NK-92 (cell line): Measurements from ENCODE around the gene USP24.
"Not testable (repeated sequence)": the region's sequence is repeated elsewhere in the genome, so short reads cannot be mapped to it uniquely, and the experiment has no call there.

Source experiments
- DNase-seq: peaks from one replicate; lab custom pipeline; 2025; ENCODE audit not compliant: unreplicated experiment; lab: John Stamatoyannopoulos, UW

Gene USP24

DNA sequence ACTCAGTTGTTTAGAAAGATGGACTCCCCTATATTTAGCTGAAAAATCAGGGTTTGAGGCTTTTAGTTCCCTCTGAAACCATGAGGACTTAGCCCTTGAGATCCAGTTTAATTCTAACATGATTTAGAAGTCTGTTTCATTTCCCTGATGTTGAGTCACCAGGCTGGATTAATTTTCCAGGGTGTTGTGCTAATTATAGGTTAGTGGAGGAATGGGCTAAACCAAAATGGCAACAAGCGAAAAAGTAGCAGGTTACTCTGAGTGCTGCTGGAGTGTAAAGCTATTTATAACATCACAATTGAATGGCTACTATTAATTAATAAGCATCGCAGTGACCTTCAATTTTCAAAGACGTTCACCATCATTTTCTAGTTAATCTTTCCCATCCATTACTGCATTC lies 15.5 kb upstream of the USP24 start:
- no peak for DNase-seq

DNA sequence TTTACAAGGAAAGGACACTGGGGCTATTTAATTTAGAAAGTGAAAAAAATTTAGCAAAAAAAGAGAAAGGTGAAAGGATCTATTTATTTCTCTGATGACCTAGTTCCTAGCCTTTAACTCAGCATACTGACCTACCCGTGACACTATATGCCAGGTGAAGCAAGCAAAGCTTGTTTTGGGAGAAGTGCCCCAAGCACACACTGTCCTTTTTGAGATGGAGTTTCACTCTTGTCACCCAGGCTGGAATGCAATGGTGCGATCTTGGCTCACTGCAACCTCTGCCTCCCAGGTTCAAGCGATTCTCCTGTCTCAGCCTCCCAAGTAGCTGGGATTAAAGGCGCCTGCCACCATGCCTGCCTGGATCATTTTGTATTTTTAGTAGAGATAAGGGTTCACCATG lies 14.6 kb upstream of the USP24 start:
- not testable (repeated sequence) for DNase-seq

DNA sequence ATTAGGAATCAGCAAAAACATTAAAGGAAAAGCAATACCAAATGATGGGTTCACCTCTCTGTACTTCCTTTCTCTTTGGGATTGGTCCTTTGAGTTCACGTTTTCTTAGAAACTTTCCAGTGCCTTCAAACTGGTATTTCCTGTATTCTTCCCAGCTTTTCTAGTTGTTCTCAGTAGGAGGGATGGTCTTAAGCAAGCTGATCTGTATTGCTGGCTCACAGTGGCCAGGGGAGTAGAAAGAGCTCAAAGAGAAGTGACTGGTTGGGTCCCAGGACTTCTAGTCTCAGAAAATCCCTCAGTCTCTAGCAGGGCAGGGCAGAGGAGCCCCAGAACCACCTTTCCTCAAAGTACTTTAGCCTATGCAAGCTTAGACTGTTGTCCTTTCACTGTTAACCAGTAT lies 10.1 kb upstream of the USP24 start:
- DNase-seq = no peak

DNA sequence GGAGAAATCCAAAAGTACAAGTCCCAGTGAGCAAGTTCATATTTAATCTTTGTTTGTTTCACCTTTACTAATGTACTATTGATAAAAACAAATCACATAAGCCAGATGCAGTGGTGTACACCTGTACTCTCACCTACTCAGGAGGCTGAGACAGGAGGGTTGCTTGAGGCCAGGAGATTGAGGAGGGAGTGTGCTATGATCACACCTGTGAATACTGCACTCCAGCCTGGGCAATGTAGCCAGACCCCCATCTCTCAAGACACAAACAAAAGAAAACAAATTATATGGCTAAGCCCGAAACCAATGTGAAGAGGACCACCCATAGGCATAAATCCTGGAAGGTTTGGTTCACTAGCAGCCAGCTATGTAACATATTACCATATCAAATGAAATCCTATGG lies 9.6 kb upstream of the USP24 start:
- DNase-seq = no peak

DNA sequence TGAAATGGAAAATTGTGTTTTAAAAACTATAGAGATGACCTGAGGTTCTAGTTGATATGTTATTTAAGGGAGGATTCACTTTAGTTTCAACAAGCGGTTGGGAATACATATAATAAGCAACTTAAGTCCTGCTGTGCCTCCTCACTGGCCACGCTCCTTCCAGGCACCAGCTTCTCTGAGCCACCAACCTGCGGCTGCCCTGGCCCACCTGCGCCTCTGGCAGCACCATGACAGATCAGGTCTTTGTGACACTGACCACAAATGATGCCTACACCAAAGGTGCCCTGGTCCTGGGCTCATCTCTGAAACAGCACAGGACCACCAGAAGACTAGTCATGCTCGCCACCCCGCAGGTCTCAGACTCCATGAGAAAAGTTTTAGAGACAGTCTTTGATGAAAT lies 7.0 kb upstream of the USP24 start:
- DNase-seq = no peak

DNA sequence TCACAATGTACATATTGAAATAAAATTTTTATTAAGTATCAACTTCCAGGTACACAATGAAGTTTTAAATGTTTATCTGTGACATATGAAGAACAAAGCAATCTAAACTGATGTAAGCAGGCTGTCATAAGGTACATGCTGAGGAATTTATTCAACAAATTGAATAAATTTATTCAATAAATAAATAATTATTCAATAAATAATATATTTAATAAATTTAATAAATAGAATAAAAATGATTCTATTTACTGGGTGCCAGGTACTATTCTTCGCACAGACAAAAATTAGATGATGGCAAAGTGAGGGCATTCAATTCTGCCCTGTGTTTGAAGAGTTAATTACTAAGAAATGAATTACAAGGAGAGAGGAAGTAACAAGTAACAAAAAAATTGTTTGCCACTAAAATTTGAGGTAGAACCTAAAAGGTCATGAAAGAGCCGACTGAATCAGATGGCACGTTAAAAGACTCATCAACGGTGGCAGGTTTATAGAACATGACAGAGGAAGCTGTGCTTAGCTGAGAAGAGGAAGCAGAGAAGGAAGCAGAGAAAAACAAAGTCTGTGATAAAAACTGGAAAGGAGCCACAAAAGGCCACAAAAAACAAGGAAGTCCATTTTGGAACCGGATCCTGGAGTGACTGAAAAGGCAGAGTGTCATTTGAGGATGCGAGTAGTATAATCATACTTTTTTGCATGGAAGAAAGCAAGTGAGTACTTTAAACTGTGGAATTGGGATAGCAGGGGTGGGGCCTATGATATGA lies 2.2 kb upstream of the USP24 start:
- DNase-seq = no peak

DNA sequence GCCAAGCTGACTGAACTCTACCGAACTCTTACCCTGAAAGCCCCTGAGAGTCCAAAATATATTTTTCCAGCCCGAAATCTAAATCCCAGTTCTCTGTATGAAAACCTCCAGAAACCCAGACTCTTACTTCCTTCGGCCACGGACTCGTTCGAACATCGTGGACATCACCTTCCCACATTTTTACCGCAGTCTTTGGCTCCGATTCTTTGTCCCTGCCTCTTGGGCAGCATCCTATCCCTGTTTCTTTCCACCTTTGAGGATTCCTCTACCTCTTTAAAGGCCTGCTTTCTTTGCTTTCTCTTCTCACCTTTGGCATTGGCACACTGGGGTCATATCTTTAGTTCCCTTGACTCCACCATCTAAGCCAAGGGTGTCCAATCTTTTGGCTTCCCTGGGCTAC lies 932 bp upstream of the USP24 start:
- no peak for DNase-seq

DNA sequence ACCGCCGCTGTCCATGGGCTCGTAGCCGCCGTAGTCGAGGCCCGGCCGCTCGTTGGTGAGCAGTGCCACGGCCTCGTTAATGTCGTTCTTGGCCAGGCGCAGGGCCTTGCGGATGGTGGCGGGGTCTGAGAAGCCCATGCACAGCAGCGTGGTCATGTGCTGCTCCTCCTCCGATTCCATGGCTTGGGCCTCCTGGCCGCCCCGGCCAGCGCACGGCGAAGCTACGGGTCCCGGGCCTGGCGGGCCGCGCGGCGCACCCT lies 300 bp downstream of the USP24 start:
- DNase-seq = no peak

DNA sequence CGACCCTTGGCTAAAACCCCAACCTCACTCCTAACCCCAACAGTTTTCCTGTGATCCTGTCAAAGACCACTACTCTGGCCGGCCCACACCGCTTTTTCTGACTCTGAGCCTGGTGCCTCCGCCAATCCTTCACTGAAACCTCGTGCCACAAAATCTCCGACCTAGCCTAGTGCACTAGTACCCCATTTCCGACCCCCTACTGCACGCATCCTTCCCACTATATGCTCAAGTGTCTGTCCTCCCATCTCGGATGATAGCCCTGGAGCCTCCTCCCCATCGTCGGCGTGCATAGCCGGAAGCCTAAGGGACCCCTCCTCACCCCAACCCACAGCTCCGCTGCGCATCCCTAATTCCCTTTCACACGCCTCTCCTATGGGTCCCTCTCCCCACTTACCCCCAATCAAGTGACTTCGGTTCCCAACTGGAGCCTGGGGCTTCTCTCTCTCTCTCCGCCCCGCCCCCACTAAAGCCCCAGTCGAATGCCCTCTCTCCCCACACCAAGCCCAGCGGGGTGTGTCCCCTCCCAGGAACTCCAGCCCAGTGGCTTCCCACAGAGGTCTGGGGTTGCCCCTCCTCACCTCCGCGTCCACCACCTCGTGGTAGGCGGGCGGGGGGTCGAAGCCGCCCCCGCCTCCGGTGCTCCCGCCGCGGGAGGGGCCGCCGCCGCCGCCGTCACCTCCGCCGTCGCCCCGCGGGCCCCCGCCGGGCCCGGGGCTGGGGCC lies 791 bp downstream of the USP24 start:
- no peak for DNase-seq

DNA sequence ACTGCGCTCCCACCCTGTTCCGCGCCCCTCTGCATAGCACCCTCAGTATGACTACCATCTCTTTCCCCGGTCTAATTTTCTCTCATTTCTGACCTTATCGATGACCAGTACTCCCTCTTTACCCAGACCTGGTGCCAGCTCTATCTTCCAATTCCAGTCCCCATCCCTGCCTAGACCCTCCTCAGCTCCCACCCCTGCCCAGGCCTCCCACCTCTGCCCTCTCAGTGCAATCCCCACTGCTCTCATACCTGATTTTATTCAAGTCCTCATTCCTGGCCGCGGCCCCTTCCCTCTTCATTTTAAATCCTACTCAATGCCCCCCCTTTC lies 1.3 kb downstream of the USP24 start:
- no peak for DNase-seq

DNA sequence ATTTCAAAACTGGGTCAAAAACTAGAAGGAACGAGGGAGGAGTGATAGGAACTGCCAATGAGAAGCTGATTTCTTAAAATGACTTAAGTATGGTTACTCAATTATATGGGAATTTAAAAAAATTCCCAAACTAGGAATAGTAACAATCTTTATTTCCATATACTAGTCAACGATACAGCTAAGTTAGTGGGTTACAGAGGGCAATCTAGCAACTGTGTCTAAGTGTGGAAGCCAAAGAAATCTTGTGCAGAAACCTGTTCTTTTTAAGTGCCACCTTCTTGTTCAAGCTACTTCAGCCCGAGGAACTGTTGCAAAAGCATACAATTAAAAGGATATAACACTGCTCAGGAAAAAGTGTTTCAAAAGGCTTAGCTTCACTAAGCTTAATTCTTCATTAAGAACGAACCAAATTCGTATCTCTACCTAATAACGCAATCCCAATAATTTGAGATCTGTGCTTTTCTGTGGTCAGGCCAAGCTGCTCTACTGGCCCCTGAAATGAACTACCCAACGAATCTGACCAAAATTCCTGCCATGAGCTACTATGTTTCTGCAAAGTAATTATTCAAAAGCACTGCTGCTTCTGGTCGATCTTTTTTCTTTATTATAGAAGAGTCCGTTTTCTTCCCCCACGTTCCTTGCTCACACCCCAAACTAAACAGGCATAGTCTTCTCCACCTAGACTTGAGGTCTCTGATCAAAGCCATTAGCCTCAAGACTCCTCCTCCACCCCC lies 1.8 kb downstream of the USP24 start:
- DNase-seq = no peak

DNA sequence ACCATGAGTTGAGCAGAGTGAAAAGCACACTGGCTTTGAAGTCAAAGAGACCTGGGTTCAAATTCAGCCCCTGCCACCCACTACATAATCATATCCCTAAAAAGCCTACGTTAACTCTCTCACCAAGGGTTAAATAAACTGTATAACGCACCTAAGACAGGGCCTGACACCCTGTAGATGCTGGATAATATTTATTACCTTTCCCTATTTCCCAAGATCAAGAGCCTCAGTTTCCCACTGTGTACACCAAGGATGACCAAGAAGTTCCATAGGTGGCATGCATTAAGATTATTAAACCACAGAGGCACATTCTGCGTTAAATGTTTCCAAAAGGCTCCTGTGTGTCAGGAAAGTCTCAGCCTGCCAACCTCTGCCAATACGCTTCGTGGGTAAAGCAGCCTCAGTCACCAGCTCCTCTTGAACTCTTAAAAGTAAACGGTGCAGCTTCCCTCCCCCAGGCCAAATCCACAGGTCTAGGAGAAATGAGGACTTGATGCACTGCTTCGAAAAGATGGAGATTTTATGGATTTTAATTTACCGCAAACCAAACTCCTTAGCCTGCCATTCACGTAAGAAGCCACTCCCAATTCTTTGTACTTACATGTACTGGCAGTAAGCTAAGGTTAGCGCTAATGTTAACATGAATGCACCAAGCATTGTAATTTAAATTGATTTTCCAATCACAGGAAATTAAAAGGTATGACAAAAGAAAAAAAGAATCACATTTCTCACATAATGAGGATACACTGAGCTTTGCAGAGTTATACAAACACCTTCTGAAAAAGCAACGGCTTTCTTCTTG lies 2.6 kb downstream of the USP24 start:
- no peak for DNase-seq

DNA sequence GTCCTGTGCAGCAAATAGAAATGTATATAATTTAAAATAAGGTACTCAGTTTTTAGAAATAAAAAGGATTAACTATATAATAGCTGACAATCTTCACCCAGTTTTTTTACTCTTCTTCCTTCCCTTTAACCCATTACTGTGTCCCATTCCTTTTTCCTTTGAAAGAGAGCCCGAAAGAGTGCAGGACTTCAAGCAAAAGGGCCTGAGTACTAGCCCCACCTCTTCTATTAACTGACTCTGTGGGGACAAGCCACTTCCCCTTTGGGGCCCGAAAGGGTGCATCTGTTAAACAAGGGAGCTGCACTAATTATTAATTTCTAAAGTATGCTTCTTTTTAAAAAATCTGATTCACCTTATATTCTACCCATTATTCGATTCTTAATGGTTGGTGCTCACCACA lies 3.3 kb downstream of the USP24 start:
- DNase-seq = no peak

DNA sequence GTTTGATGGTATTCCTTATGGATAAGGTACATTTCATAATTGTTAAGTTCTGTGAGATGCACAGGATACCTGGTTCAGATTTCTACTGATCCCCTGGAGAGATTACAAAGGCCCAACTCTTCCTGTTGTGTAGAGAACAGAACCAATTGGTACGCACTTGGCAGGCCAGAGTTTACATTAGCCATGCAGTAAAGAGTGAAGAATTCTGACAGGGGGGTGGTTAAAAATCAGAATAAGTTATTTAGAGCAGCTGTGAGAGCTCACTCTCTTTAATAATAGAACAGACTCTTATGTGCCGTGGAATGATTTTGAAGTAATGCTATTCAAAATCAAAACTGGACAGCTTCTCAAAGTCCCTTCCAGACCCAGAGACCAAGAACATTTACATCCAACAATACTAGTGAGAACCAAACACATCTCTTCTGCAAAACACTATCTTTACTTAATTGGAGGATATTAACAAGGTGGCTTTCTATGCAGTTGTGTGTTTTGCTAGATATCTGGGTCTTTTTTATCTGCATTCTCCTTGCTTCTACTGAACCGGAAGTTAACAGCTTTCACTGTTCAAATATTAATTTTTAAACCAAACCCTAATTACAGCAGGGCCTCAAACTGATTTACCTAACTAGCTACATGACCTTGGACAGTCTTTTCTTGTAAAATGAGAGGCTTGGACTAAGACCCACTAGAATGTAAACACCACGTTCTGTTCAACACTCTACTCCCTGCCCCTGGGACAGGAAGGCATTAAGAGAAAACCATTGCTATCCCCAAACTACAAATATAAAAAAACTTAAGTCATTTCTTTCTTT lies 4.0 kb downstream of the USP24 start:
- DNase-seq = no peak

DNA sequence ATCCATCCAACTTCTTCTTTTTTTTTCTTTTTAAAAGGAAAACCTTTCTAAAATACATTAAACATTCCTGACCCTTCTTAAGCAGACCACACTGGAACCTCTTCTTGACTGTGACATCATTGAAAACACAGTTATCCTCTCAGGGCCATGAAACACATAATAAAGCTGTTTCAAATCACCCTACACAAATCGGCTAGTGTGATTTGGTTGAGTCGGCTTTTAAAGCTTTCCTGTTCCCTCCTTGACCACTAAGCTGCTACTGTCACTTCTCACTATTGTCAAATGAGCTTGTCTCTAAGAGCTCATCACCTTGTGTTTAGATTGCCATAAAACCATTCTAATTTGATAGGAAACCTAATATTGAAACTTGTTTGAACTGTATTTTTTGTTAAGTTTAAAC lies 5.9 kb downstream of the USP24 start:
- no peak for DNase-seq

DNA sequence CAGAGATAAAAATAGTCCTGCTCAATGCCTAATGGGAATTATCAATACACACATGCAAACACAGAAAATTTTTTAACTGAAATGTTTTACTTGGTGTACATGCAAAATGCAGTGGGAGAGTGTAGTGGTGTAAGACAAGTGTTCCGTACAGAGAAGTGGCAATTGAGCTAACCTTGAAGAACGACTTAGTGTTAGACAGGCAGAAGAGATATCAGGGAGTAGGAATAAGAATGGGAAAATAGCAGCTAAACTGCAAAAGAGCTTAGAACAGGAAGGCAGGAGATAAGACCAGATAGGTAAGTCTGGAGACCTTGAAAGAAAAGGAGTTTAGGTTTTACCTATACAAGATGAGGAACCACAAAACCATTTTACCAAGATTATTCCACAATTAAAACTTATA lies 9.0 kb downstream of the USP24 start:
- no peak for DNase-seq

DNA sequence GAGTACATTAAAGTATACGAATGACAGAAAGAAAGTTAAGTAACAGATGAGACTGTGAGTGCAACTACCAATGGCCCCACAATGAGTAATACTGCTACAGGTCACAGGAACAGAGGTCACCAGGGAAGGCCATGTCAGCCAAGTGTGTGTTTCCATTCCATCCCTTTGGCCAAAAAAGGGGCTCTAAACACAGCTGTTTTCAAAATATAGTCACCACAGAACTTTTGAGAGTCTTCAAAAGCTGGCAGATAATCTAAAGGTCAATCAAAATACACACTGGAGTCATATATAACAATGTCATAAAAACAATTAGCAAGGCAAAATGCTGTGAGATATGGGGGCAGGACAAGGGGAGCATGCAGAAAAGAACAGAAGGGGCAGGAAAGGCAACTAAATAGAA lies 10.2 kb downstream of the USP24 start:
- no peak for DNase-seq

DNA sequence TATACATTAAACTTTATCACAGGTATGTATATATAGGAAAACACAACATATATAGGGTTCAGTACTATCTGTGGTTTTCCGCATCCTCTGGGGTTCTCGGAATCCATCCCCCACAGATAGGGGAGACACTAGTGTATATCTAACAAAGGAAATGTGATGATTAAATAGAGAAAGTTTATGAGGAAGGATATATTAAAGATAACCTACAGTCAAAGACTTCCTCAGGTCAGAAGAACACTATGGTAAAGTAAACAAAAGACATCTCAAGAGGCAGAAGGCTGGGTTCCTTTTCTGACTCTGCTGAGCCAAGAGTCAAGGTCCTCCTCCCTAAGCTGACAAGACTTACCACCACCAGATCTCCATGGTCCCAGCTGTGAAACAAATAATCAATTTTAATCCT lies 12.1 kb downstream of the USP24 start:
- no peak for DNase-seq

DNA sequence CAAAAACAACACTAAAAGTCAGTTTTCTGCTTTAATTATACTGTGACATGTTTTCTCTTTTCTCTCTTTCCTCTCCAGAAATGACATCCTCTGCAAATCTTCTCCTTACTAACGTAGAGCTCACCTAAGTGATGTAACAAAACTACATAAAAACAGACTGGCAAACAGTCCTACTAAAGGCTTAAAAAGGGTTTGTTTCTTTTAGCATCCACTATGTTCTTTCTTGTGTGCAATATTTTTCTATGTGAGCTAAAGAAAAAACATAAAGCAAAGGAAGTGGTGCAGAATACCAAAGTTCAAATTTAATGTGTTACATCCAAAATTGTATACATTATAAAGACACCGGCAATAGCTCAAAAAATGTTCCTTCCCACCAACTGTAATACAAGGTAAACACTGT lies 14.5 kb downstream of the USP24 start:
- no peak for DNase-seq

DNA sequence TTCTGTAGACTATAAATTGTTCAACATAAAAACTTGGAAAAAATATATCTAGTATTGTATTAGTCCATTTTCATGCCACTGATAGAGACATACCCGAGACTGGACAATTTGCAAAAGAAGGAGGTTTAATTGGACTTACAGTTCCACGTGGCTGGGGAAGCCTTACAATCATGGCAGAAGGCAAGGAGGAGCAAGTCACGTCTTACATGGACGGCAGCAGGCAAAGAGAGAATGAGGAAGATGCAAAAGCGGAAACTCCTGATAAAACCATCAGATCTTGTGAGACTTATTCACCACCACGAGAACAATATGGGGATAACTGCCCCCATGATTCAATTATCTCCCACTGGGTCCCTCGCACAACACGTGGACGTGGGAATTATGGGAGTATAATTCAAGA lies 15.4 kb downstream of the USP24 start:
- DNase-seq = not testable (repeated sequence)

DNA sequence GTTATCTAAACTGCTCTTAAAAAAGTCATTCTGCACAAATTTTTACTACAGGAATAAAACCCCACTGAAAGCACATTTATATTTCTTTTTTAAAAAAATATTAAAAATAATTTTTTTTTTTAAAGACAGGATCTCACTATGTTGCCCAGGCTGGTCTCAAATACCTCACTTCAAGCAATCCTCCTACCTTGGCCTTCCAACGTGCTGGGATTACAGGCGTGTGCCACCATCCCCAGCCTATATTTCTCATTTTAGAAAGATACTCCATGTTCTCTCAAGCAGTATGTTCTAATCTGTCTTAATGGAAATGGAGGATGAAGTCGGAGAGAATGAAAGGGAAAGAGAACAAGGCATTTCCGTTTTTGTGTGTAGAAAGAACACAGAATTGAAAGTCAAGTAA lies 17.1 kb downstream of the USP24 start:
- no peak for DNase-seq
